H1 (cell line): ENCODE data around the gene HORMAD2. TPM values are rescaled to one million over a fixed set of nuclear protein-coding genes. Genes with fewer than 3 reads are reported as not detected.

Source experiments
- CTCF ChIA-PET: fragments of 300-600 bp; sonication (Branson Sonifier 250); formaldehyde crosslinking; loops from one replicate; lab custom pipeline; 2021; ENCODE audit not compliant: partially characterized antibody; lab: Charles Lee
- POLR2A ChIA-PET: fragments of 300-600 bp; sonication (Branson Sonifier 250); formaldehyde crosslinking; loops from one replicate; lab custom pipeline; 2021; ENCODE audit warnings: inconsistent platforms; ENCODE audit not compliant: partially characterized antibody; lab: Charles Lee
- DNase-seq, 2 experiments: peaks; one replicate each; pipeline versions ENCODE4 v3.0.0 to v3.0.0-alpha.2; 2010 to 2022; ENCODE audit warnings: low spot score in 2 of 2, low read depth in 1 of 2, mixed read lengths in 1 of 2
- FAIRE-seq: peaks from 2 replicates; lab custom pipeline; 2011; peaks lifted over from hg19 to GRCh38; lab: Jason Lieb, UNC
- H2AFZ ChIP-seq: 2 replicates; pipeline ENCODE4 v1.8.1; 2012; ENCODE audit warnings: low read length, inconsistent platforms
- H2AK5ac ChIP-seq: 2 replicates; pipeline ENCODE4 v1.6.1; 2013; ENCODE audit warnings: low read depth, low read length
- H2BK120ac ChIP-seq: replicated peaks from 2 replicates; pipeline ENCODE3; 2013; ENCODE audit warnings: low read depth, low read length, inconsistent platforms
- H2BK12ac ChIP-seq: 2 replicates; pipeline ENCODE4 v1.6.1; 2013; ENCODE audit warnings: low read depth, low read length
- H2BK15ac ChIP-seq: 2 replicates; pipeline ENCODE4 v1.6.1; 2013; ENCODE audit warnings: low read length
- H2BK20ac ChIP-seq: 2 replicates; pipeline ENCODE4 v1.6.1; 2013; ENCODE audit warnings: low read length
- H2BK5ac ChIP-seq: 2 replicates; pipeline ENCODE4 v1.6.1; 2013; ENCODE audit warnings: low read depth, low read length
- H3K14ac ChIP-seq: 2 replicates; pipeline ENCODE4 v1.6.1; 2013; ENCODE audit warnings: inconsistent platforms; ENCODE audit not compliant: insufficient read length
- H3K18ac ChIP-seq: 2 replicates; pipeline ENCODE4 v1.6.1; 2013; ENCODE audit warnings: low read length; ENCODE audit errors: extremely low read depth
- H3K23ac ChIP-seq: 2 replicates; pipeline ENCODE4 v1.6.1; 2013; ENCODE audit warnings: inconsistent platforms; ENCODE audit not compliant: insufficient read length
- H3K23me2 ChIP-seq: 2 replicates; pipeline ENCODE4 v1.6.1; 2013; ENCODE audit warnings: low read depth, low read length
- H3K27ac ChIP-seq: 2 replicates; pipeline ENCODE4 v1.6.1; 2011; ENCODE audit warnings: low read depth, low read length, inconsistent platforms
- H3K27me3 ChIP-seq, 4 experiments: replicated peaks in 1 of 4; 1 replicate in 1 of 4; 2 replicates in 3 of 4; pipeline versions ENCODE4 v1.6.1 to v1.8.1; 2011 to 2013; ENCODE audit warnings: low read length in 3 of 4, mild to moderate bottlenecking in 3 of 4, inconsistent platforms in 2 of 4, mixed read lengths in 2 of 4, moderate library complexity in 1 of 4; ENCODE audit not compliant: control insufficient read depth in 3 of 4, insufficient read depth in 3 of 4; ENCODE audit errors: extremely low read depth in 1 of 4
- H3K36me3 ChIP-seq, 4 experiments: 2 replicates each; pipeline versions ENCODE4 v1.6.1 to v1.8.1; 2011 to 2013; ENCODE audit warnings: mild to moderate bottlenecking in 4 of 4, low read length in 3 of 4, moderate library complexity in 2 of 4, control low read depth in 1 of 4, inconsistent platforms in 1 of 4; ENCODE audit not compliant: insufficient read depth in 4 of 4, control insufficient read depth in 2 of 4
- H3K4ac ChIP-seq: replicated peaks from 2 replicates; pipeline ENCODE3; 2013; ENCODE audit warnings: low read length, low read depth, mixed read lengths, inconsistent platforms; ENCODE audit not compliant: insufficient read length
- H3K4me1 ChIP-seq, 4 experiments: replicated peaks in 1 of 4; 1 replicate in 1 of 4; 2 replicates in 3 of 4; pipeline versions ENCODE4 v1.6.1 to v1.8.1; 2011 to 2013; ENCODE audit warnings: low read length in 3 of 4, inconsistent platforms in 2 of 4, mixed read lengths in 1 of 4; ENCODE audit not compliant: insufficient read depth in 4 of 4, control insufficient read depth in 3 of 4
- H3K4me2 ChIP-seq, 2 experiments: 2 replicates each; pipeline versions ENCODE4 v1.6.1 to v1.8.1; 2011 to 2013; ENCODE audit warnings: low read depth in 2 of 2, low read length in 2 of 2, control low read depth in 1 of 2, inconsistent platforms in 1 of 2, mild to moderate bottlenecking in 1 of 2; ENCODE audit not compliant: insufficient read depth in 1 of 2
- H3K4me3 ChIP-seq, 4 experiments: fragments of 200-600, 300-600 bp in 1 of 4; sonication (generic), shearing (Covaris generic), sonication (Bioruptor Twin) in 1 of 4; 2 replicates each; pipeline versions ENCODE4 v1.5.1 to v1.8.1; 2011 to 2016; ENCODE audit warnings: low read length in 4 of 4, low read depth in 3 of 4, control low read depth in 2 of 4, inconsistent platforms in 2 of 4, mild to moderate bottlenecking in 2 of 4, mixed read lengths in 1 of 4, moderate library complexity in 1 of 4; ENCODE audit not compliant: insufficient read depth in 2 of 4; ENCODE audit errors: extremely low read depth in 1 of 4
- H3K56ac ChIP-seq: replicated peaks from 2 replicates; pipeline ENCODE3; 2013; ENCODE audit warnings: low read depth, mild to moderate bottlenecking, mixed read lengths, low read length, inconsistent platforms; ENCODE audit not compliant: insufficient read length
- H3K79me1 ChIP-seq: 2 replicates; pipeline ENCODE4 v1.6.1; 2013; ENCODE audit warnings: low read depth, low read length, control low read depth
- H3K79me2 ChIP-seq, 2 experiments: 2 replicates each; pipeline versions ENCODE4 v1.6.1 to v1.8.1; 2012 to 2013; ENCODE audit warnings: low read length in 2 of 2, mild to moderate bottlenecking in 2 of 2, inconsistent platforms in 1 of 2; ENCODE audit not compliant: insufficient read depth in 2 of 2, control insufficient read depth in 1 of 2
- H3K9ac ChIP-seq, 4 experiments: replicated peaks in 1 of 4; 1 replicate in 1 of 4; 2 replicates in 3 of 4; pipeline versions ENCODE4 v1.6.1 to v1.8.1; 2011 to 2013; ENCODE audit warnings: low read depth in 3 of 4, low read length in 3 of 4, control low read depth in 2 of 4, mild to moderate bottlenecking in 2 of 4, moderate library complexity in 2 of 4, inconsistent platforms in 1 of 4; ENCODE audit errors: extremely low read depth in 1 of 4
- H3K9me3 ChIP-seq, 2 experiments: 2 replicates each; pipeline versions ENCODE4 v1.6.1 to v1.8.1; 2012 to 2013; ENCODE audit warnings: mild to moderate bottlenecking in 2 of 2, moderate library complexity in 2 of 2, control low read depth in 1 of 2, inconsistent platforms in 1 of 2, low read depth in 1 of 2, low read length in 1 of 2, mixed read lengths in 1 of 2; ENCODE audit not compliant: insufficient read depth in 2 of 2
- H4K20me1 ChIP-seq, 2 experiments: replicated peaks in 1 of 2; 2 replicates each; pipeline versions ENCODE3 to v1.8.1; 2011 to 2013; ENCODE audit warnings: inconsistent platforms in 2 of 2, low read length in 2 of 2, mild to moderate bottlenecking in 1 of 2; ENCODE audit not compliant: insufficient read depth in 2 of 2, control insufficient read depth in 1 of 2
- H4K5ac ChIP-seq: 2 replicates; pipeline ENCODE4 v1.6.1; 2013; ENCODE audit warnings: low read length, low read depth, mixed read lengths, inconsistent platforms; ENCODE audit not compliant: insufficient read length
- H4K8ac ChIP-seq: 2 replicates; pipeline ENCODE4 v1.8.0; 2013; ENCODE audit warnings: mild to moderate bottlenecking, moderate library complexity, low read length, inconsistent platforms; ENCODE audit not compliant: insufficient read depth; ENCODE audit errors: extremely low read depth
- H4K91ac ChIP-seq: replicated peaks from 2 replicates; pipeline ENCODE3; 2013; ENCODE audit warnings: low read length, mixed read lengths, inconsistent platforms; ENCODE audit not compliant: insufficient read length
- ATF2 ChIP-seq: IDR thresholded peaks from 2 replicates; pipeline ENCODE4 v1.6.1; 2012; ENCODE audit warnings: low read length, inconsistent platforms
- BRCA1 ChIP-seq: IDR thresholded peaks from 2 replicates; pipeline ENCODE4 v1.6.1; 2012; ENCODE audit warnings: low read depth, low read length, improper control_type of control experiment
- JUN ChIP-seq: IDR thresholded peaks from 2 replicates; pipeline ENCODE4 v1.6.1; 2011; ENCODE audit warnings: low read depth, mild to moderate bottlenecking, improper control_type of control experiment, low read length
- WGBS, 2 experiments: shearing (Covaris generic) in 1 of 2; methylation state at CpG; one replicate each; pipeline versions ENCODE4 v1.1.6 to v1.1.7; 2013 to 2015; ENCODE audit warnings: low lambda C conversion rate in 2 of 2, mixed read lengths in 2 of 2, inconsistent platforms in 1 of 2, low coverage in 1 of 2, missing lambda C conversion rate in 1 of 2; ENCODE audit not compliant: insufficient replicate concordance in 2 of 2, insufficient coverage in 1 of 2, insufficient read length in 1 of 2; ENCODE audit errors: extremely low coverage in 1 of 2, missing lambda C conversion rate in 1 of 2; 5-methylcytosine and 5-hydroxymethylcytosine counted together
- polyA plus RNA-seq, 7 experiments: library from polyadenylated mRNA; depleted of rRNA in 3 of 7; stranded (reverse) in 5 of 7; unstranded in 2 of 7; fragments of >200 nt in 5 of 7; fragments of 200-250 nt in 2 of 7; gene quantifications; 1 replicate in 5 of 7; 2 replicates in 1 of 7; 4 replicates in 1 of 7; pipeline versions ENCODE4 v1.2.1 to v1.2.3, GENCODE V29; 2011 to 2013; ENCODE audit warnings: missing spikeins in 2 of 7, mixed read lengths in 2 of 7
- total RNA-seq: library from RNA; stranded (reverse); fragmentation: NEBNext Ultra II Directional; extraction: Animal tissue kit (Norgen Biotek cat#: 25700); gene quantifications from 2 replicates; pipeline ENCODE4 v1.2.1, GENCODE V29; 2021

HORMAD2 gene
- total and polyA plus RNA-seq, 2 of the 8 experiments (the other 6 are each of a cell fraction or from before 2014, with no cell fraction given): 0.03 TPM; not detected in 1

- Histone ChIP-seq H3K23ac (no peak overlapping the region), H3K56ac (no peak overlapping the region), H3K79me1 (no peaks in the 10 kb centered on the region), H3K9ac (no peak overlapping the region), H3K4me2 (no peak overlapping the region), H3K9me3 (no peaks in the 10 kb centered on the region), H3K4me3 (no peak overlapping the region), H3K18ac (no peak overlapping the region), H3K23me2 (no peaks in the 10 kb centered on the region), H4K91ac (no peak overlapping the region), H2BK15ac (no peak overlapping the region), H2AFZ (no peak overlapping the region), H2BK12ac (no peak overlapping the region), H3K27me3 (no peaks in the 10 kb centered on the region), H3K36me3 (no peaks in the 10 kb centered on the region), H2BK20ac (no peak overlapping the region), H3K14ac (no peak overlapping the region), H3K27ac (no peak overlapping the region), H4K5ac (no peak overlapping the region), H4K8ac (no peak overlapping the region), H2BK5ac (no peak overlapping the region), H3K79me2 (no peaks in the 10 kb centered on the region), H2BK120ac (no peak overlapping the region), H2AK5ac (no peak overlapping the region), H3K4ac (no peak overlapping the region), H3K4me1 (no peaks in the 10 kb centered on the region), H4K20me1 (no peaks in the 10 kb centered on the region)
- ChIA-PET CTCF (interaction anchor here (0.6 to 1.1 kb wide), 2 partner anchors 141 to 498 kb away, joined by 3 read pairs; no protein-coding TSS in a partner anchor), POLR2A (no interaction called here)
- DNase-seq (no peak), FAIRE-seq (no peak)
- WGBS, 2 experiments: 87% methylated on average over 1 of the region's 1 CpG; no CpG with 5 or more reads in 1 of the 2 experiments
- no peak for TF ChIP-seq JUN
- no peak for TF ChIP-seq BRCA1
- TF ChIP-seq ATF2: no peak
Observed at GRCh38 chr22:30114361-30114760, 34.1 kb downstream of the HORMAD2 start.
